ENCODE results near the gene UFSP1.
"Not testable (repeated sequence)": the region's sequence is repeated elsewhere in the genome, so short reads cannot be mapped to it uniquely, and the experiment has no call there.

Gene UFSP1

DNA sequence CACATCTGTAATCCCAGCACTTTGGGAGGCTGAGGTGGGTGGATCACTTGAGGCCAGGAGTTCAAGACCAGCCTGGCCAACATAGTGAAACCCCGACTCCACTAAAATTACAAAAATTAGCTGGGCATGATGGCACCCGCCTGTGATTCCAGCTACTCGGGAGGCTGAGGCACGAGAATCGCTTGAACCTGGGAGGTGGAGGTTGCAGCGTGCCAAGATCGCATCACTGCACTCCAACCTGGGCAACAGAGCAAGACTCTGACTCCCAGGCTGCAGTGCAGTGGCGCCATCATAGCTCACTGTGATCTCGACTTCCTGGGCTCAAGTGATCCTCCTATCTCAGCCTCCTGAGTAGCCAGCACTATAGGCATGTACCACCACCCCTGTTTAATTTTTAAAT lies 34.6 kb downstream of the UFSP1 start:
- DNase-seq: not testable (repeated sequence)

- DNase-seq: no peak
Measured at GRCh38 chr7:100854146-100854895, 35.2 kb downstream of the UFSP1 start.

DNA sequence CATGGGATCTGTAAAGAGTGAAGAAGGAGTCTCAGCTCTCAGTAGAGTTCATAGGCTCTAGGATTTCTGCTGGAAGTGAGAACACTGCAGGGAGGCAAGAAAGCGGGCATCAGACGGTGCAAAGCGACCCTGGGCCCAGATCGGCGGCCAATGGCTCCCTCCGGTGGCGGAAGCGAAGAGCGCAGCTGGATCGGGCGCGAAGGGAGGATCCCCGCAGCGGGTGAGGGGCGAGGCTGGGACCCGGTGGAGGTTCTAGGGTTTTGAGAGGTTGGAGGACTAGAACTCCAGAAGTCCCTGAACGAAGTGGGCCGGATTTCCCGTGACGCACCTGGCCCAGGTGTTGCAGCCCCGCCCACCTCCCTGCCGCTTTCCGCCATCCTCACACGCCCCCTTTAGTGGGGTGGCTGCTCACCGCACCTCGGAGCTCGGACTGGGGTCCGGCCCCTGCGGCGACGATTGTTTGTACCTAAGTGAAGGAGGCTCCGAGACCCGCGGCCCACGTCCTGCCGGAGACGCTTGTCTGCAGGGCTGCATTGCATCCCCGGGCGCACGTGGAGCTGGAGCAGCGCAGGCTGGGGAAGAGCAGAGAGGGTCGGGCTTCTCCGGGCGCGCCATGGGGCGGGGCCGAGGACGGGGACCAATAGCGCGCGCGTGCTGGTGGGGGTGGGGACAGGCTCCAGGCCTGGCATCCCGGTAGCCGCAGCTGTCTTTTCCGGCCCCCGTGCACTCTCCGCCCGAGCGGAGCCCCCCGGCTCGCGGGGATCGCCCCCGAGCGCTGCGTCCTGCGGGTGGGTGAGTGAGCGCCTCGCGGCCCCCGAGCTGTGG lies 37.3 kb downstream of the UFSP1 start, which contains the start of gene SLC12A9:
Gene SLC12A9 (plus strand): TSS at position 666 of the 825 bp plus-strand sequence. CDS start 1,485 bp downstream, outside the sequence.
- peak; percentile 87 for DNase-seq

DNA sequence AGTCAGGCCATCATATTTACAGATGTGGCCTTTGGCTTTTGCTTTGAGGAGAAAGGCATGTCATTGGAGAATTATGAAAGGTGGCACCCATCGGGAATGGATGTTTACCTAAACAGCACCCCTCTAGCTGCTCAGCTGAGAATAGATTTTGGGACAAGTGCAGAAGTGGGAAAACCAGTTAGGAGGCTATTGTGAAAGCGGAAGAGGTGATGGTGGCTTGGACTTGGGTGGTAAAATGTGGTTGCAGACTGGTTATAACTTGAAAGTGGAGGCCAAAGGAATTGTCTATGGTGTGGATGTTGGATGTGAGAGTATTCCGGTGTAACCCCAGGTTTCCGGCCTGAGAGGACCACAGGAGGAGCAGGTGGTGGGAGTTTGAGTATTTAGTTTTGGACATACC lies 42.2 kb downstream of the UFSP1 start:
- DNase-seq: no peak

DNA sequence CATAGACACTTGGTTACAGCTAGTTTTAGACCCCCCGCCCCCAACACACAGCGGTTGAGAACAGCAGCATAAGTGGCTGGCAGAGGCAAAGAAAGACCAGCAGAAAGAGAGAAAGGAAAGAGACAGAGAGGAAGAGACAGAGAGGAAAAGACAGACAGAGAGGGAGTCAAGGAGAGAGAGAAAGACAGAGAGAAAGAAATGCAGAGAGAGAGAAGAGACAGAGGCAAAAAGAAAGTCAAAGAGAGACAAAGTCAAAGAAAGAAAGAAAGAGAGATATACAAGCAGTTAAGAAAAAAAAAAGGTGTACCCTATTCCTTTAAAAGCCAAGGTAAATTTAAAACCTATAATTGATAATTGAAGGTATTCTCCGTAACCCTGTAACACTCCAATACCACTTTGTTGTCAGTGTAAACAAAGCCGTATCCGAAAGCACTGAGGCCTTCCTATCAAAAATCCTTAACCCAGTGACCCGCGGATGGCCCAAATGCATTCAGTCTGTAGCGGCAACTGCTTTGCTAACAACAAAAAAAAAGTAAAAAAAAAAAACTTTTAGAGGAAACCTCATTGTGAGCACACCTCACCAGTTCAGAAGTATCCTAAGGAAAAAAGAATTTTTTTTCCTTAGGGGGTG lies 48.9 kb downstream of the UFSP1 start:
- no peak for DNase-seq

DNA sequence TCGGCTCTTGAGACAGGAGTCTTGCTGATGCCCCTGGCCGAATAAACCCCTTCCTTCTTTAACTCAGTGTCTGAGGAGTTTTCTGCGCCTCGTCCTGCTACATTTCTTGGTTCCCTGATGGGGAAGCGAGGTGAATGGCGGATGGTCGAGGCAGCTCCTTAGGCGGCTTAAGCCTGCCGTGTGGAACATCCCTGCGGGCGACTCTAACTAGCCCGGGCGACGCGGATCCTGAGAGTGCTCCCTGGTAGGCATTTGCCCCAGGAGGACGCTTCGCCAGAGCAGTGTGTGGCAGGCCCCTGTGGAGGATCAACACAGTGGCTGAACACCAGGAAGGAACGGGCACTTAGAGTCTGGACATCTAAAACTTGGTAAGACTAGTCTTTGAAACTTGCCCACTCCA lies 50.2 kb downstream of the UFSP1 start:
- no peak for DNase-seq

All from CD4-positive, alpha-beta T cell treated with Interleukin-17A for 1 hour (primary cell).